Measurements from ENCODE around the gene GCNA.

The GCNA gene, protein sequence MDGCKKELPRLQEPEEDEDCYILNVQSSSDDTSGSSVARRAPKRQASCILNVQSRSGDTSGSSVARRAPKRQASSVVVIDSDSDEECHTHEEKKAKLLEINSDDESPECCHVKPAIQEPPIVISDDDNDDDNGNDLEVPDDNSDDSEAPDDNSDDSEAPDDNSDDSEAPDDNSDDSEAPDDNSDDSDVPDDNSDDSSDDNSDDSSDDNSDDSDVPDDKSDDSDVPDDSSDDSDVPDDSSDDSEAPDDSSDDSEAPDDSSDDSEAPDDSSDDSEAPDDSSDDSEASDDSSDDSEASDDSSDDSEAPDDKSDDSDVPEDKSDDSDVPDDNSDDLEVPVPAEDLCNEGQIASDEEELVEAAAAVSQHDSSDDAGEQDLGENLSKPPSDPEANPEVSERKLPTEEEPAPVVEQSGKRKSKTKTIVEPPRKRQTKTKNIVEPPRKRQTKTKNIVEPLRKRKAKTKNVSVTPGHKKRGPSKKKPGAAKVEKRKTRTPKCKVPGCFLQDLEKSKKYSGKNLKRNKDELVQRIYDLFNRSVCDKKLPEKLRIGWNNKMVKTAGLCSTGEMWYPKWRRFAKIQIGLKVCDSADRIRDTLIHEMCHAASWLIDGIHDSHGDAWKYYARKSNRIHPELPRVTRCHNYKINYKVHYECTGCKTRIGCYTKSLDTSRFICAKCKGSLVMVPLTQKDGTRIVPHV

DNA sequence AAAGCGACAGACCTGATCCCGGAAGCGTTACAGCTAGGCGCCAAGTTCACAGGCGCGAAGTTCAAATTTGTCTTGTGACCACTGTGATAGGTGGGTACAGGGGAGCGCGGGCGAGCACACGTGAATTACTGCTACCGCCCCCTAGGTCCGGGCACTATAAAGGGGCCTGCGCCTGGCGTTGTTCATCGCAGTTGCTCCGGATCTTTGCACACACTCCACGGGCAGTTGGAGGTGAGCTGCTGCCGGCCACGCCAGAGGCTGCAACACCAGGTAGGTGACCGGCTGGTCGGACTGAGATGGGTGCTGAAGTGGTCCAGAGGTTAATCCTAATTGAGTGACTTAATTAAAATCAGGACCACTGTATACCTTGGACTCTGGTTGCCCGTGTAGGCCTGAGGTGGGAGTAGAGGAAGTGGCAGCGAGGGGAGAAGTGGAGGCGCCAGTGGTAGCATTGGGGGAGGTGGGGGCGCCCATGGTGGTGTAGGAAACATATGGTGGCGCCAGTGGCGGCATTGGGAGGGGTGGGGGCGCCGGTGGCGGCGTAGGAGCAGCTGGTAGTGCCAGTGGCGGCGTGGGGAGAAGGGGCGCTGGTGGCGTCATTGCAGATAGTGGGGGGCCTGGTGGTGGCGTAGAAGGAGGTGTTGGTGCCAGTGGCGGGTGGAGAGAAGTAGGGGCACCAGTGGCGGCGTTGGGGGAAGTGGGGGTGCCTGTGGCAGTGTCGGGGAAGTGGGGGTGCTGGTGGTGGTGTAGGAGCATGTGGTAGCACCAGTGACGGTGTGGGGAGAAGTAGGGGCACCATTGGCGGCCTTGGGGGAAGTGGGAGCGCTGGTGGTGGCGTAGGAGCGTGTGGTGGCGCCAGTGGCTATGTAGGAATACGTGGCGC is at the start of gene GCNA:
Gene GCNA (plus strand): TSS at position 185 of the 883 bp plus-strand sequence. CDS start 2,385 bp downstream, outside the sequence.
- DNase-seq (ENCODE audit: low spot score): no peak

DNA sequence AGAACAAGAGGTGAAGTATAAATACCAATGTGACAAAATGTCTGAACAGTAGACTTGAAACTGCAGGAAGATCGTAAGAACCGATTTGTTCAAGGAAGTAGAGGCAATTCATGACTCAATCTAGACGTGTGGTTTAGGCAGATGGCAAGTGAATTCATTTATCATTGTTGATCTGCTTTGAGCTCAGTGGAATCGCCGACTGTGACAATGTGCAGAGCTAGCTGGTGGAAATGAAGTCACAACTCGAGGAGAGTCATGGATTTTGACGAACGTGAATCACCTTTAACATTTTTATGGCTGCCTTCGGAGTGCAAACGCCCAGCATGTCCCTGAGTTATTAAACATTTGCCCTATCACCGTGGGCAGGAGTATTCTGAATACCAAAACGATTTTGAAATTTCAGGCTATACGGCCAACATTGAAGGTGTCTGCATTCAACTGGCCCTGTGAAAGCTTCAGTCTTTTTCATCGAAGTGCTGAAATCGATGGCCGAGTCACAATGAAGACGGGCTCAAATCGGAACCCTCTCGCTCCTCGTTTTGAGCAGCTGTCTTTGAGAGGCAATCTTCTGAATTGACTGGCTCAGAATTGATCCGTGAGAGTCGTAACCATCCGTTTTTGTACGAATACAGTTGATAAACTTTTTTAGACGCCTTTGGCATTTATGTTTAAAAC is 46.0 kb upstream of the GCNA start:
- peak; percentile 10 for DNase-seq (ENCODE audit: low spot score)

DNA sequence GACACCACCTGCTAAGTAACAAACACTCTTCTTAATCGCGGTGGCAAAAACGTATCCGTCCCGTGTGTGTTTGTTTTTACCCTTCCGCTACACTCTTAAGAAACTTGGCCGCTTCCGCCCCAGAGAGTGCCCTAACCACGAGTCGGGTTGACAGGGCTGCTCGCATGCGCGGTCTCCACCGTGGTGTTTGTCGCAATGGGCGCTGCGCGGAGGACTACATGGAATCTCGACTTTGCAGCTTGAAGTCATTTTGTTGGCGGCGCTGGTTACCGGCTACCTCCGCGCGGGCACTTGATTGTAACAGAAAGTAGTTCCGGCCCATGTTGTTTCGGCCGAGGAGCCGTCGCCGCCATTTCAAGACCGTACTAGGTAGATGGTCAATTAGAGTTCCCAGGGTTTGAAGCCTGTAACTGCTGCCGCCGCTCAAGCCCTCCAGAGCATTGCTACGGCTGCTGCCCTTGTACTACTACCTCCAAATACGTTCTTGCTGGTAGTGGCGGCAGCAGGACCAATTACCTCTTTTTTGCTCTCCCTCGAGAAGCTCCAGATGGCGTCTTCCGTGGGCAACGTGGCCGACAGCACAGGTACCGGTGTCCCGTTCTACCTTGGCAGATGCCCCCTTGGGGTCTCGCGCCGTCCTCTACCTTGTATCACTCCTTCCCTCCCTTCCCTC is 45.3 kb upstream of the GCNA start, which contains the start of gene OGT:
Gene OGT (plus strand): TSS at position 352 of the 673 bp plus-strand sequence. CDS start 196 bp downstream, at position 548.
- DNase-seq (ENCODE audit: low spot score): peak; percentile 81

DNA sequence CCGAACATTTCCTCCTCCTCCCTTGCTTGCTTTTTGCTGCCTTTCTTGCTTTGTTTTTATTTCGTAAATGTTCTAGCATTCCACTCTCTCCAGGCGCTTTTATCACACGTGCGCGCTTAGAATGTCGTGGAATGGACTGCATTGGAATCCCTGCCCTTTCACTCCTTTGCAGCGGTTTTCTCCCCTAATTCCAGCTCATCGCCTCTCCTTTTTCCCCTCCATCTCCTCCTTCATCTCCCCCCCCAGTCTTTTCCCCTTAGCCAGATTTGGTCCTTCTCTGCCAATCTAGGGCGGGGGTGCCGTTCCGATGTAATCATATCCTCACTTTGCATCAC is 44.8 kb upstream of the GCNA start:
- no peak for DNase-seq (ENCODE audit: low spot score)

DNA sequence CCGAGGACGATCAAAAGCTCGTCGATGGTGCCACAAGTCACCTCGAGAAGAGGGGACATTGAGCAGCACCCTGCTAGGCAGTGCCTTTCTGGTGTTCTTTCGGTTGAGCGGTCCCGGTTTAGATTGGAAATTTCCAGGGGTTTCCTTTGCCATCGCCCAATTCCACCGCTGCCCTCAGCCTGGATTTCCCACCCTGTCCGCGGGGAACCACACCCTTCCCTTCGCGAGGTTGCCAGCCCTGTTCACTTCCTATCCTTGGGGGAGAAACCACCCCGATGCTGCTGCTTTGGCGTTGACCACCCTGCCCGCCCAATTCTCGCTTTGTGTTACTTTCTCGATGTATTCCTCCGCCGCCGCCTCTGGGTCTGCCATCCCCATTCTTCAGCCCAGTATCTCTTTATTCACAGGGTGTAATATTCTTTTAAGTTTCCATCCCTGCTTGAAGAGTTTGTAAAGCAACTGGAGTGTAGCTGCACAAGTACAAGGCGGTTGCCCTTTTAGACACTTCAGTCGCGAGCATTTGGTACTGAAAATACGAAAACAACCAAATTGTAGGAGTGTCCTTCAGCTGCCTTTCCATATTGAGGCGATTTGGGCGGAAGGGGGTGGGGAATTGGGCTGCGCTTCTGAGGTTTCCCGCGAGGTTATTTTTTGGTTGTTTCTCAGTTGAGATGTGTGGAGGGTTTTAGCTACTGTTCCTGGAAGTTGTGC is 44.2 kb upstream of the GCNA start:
- DNase-seq (ENCODE audit: low spot score): peak; percentile 8

- DNase-seq (ENCODE audit: low spot score): no peak
Measured at GRCh38 chrX:71534773-71535544, 43.3 kb upstream of the GCNA start.

- DNase-seq (ENCODE audit: low spot score): no peak
Measured at GRCh38 chrX:71536285-71536684, 42.0 kb upstream of the GCNA start.

DNA sequence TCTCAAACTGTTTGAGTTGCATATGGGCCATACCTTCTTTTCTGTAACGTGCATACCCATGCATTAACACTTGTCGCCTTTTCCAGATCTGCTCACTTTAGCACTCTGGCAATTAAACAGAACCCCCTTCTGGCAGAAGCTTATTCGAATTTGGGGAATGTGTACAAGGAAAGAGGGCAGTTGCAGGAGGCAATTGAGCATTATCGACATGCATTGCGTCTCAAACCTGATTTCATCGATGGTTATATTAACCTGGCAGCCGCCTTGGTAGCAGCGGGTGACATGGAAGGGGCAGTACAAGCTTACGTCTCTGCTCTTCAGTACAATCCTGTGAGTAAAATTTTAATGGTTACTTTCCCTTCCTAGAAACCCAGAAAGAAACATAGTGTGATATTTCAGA is 40.5 kb upstream of the GCNA start:
- DNase-seq (ENCODE audit: low spot score): no peak

DNA sequence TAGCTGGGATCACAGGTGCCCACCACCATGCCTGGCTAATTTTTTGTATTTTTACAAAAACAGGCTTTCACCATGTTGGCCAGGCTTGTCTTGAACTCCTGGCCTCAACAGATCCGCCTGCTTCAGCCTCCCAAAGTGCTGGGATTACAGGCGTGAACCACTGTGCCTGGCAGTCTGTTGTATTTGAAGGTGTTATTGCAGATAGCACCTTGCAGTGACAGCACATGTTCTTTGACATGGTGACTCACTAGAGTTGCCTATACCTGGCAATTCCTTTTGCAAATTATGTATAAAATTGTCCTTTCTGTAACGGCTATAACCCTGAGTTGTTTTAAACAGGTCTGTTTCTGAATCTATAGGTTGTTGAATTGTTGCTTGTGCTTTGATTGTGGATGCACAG is 37.4 kb upstream of the GCNA start:
- DNase-seq (ENCODE audit: low spot score): no peak

- DNase-seq (ENCODE audit: low spot score): no peak
Measured at GRCh38 chrX:71541210-71542022, 36.8 kb upstream of the GCNA start.

GRCh38 chrX:71542411-71542810 is 35.8 kb upstream of the GCNA start:
- DNase-seq (ENCODE audit: low spot score): no peak

GRCh38 chrX:71542825-71543224 is 35.4 kb upstream of the GCNA start:
- DNase-seq (ENCODE audit: low spot score): no peak

DNA sequence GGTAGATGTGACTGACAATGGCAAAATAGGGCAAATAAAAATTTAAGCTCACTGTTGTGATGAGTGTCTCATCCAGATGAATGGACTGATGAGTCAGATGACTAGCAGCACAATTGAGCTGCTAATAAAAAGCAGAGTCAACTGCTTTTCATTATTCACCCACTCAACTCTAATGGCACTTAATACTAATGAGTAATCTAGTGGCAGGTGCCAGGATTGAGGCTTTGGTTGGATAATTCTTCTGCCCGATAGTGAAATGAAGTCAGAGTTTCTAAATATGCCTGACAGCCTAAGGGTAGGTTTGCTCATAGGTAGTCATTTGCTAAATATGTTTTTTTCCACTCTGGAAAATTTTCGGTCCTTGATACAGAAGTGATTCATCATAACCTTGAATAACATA is 34.9 kb upstream of the GCNA start:
- no peak for DNase-seq (ENCODE audit: low spot score)

DNA sequence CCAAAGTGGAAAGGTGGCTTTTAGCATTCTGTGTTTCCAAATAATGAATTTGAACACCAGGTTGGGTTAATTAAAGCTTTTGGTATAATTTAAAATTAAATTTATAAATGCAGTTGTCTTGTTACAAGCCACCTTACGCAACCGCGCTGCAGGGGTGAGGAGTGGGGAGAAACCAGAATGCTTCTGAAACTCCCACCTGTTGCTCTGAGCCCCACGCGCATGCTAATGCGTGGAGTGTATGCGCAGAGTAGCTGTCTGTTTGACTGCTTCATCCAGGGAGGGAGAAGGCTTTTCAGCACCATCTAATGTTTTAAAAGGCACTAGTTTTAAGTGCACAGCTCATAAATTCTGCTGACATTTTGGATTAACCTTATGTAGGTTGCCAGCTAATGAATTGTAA is 32.9 kb upstream of the GCNA start:
- no peak for DNase-seq (ENCODE audit: low spot score)

DNA sequence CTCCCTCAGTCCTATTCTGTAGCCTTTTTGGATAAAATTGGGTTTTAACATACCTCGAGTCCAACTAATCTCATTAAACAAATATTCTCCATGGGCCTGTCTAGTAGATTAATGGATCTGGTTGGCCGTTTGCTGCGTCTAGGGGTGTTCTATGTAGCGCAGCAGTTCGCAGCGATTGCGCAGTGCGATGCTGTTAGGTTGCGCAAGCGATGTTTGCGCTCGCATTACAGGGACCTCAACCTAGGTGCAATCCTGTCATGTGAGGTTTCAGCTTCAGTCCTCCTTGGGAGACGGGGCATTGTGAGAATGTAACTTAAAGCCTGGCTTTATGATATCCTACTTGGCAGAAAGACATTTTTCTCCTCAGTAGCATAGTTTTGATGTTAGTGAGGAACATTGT is 31.4 kb upstream of the GCNA start:
- DNase-seq (ENCODE audit: low spot score): no peak

GRCh38 chrX:71547339-71547738 is 30.9 kb upstream of the GCNA start:
- DNase-seq (ENCODE audit: low spot score): no peak

- DNase-seq (ENCODE audit: low spot score): no peak
Measured at GRCh38 chrX:71549986-71550385, 28.3 kb upstream of the GCNA start.

- no peak for DNase-seq (ENCODE audit: low spot score)
Measured at GRCh38 chrX:71550578-71550977, 27.7 kb upstream of the GCNA start.

GRCh38 chrX:71556036-71556435 is 22.2 kb upstream of the GCNA start:
- DNase-seq (ENCODE audit: low spot score): no peak
